Astrocyte of the hippocampus (primary cell): ENCODE data around the gene FOXM1.

ENCODE experiments used
- DNase-seq: peaks from one replicate; pipeline ENCODE4 v3.0.0; 2011; ENCODE audit warnings: low read depth, low spot score

The FOXM1 gene

DNA sequence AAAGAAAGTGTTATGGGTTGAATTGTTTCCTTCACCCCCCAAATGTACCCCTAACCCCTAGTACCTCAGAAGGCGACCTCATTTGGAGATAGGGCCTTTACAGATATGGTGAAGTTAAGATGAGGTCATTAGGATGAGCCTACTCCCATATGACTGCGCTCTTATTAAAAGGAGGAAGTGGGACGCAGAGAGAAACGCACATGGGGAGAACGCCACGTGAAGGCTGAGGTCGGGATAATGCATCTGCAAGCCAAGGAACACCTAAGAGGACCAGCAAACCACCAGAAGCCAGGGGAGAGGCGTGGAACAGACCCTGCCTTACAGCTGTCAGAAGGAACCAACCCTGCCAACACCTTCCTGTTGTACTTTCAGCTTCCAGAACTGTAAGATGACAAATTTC lies 40.4 kb downstream of the FOXM1 start:
- DNase-seq: no peak

DNA sequence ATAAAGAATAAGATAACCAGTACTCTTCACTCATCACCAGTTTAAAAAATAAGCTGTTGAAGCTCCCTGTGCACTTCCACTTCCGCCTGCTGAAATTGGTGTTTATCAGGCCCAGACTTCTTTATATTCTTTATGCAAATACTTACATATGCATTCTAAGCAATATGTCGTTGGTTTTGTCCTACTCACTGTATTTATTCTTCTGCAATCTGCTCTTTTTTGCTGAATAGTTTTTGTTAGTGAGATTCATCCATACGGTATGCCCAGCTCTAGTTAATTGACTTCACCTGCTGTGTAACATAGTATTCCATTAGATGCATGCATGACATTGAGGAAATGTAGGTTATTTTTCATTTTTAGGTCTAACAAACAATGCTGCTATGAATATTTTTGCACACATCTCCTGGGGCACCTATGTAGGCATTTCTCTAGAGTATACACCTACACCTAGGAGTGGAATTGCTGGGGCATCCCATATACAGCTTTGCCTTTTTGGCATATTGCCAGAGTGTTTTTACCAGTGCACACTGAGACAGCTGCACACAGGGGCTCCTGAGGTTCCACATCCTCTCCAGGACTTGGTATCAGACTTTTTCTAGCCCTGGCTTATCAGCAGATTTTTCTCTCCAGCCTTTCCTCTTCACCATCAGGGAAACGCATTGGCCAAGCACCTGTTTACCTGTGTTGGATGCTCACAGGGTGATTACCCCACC lies 41.1 kb downstream of the FOXM1 start:
- no peak for DNase-seq

DNA sequence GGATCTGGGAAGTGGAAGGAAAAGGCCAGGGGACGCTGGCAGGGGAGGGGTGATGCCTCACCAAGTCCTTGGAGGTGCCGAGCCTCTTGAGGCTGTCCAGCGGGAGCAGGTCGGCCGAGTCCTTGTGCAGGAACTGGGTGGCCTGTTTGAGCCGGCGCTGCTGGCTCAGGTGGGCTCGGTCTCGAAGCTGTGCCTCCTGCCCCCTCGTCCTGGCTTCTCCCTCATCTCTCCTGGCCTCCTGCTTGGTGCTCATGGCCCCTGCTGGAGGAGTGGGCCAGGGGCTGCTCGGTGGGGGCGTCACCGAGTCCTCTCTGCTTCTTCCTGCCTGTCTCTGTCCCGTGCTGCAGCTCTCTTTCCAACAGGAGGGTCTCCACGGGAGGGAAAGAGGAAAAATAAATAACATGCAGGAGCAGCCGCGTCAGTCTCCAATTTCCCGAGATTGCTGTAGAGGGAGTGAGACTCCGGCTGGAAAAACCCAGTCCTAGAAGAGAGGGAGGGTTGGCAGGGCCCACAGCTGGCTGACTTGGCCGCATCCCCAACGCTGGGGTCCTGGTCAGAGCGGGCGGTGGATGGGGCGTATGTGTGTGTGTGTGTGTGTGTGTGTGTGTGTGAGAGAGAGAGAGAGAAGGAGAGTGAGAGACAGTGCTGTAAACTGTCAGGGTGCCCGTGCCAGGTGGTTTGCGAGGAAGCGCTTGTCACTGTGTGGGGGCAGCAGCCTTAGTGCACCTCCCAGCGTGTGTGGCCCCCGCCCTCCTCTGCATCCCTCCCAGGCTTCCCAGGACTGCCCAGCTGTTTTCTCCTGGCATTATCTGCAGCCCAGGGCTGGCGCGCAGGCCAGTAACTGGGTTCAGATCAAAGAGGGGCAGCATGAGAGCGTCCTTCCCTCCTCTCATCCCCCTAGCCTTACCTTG lies 42.1 kb downstream of the FOXM1 start, which contains the start of gene NRIP2:
NRIP2 (minus strand) TSS at position 455 of the 911 bp plus-strand sequence; CDS start at position 403, 52 bp downstream.
- peak; percentile 77 for DNase-seq

DNA sequence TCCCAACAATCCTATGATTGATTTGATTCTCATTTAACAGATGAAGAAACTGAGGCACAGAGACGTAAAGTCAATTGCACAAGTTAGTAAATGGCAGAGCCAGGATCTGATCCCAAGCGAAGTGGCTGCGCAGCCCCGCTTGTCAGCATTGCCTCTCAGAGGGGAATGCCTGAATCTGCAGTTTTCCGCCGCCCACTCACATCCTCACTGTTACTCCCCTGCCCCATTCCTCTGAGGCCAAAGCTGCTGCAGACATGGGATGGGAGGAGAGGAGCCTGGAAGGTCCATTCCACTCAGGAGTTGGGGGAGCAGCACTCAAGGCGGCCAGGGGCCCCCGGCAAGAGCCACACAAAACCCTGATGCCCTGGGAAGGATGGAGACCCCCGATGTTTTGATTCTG lies 43.2 kb downstream of the FOXM1 start:
- DNase-seq: no peak

DNA sequence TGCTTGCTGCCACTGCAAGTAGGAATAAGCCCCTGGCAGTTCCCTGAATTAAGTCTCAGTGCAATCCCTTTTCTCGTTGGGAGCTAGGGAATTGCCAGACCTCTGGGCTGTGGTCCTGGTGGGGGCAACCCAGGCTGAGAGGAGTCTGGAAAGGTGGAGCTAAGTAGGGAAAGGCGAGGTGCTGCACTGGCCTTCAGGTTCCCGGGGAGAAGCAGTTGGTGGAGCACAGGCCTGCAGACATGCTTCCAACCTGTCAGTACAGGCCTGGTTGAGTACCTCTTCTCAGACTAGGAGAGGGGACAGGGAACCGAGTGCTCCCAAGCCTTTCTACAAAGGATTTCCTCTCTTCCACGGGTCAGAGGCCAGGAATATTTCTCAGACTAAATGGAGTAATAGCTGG lies 43.6 kb downstream of the FOXM1 start:
- no peak for DNase-seq

DNA sequence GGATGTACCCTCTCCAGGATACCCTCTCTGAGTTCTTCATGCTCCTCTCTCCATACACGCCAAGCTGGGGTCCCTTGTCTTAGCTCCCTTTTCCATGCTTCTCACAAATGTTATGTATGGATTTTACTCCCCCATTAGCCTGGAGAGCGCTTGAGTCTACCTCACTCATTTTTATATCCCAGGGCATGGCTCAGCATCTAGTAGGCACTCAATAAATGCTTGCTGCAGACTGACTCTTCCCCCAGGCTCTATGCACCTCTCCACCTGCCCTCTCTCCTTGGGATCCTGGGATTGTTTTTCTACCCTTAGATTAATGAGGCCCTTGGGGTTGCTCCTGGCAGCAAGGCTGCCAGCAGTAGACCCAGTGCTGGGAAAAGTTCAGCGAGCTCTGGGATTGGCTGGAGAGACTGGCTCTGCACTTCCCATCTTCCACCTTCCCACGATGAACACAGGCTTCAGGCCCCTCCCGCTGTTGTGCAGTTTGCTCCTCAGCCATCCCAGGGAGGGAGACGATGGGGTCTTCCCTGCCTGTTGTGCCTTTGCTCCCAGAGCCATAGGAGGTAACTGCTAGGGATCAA lies 44.3 kb downstream of the FOXM1 start:
- no peak for DNase-seq

DNA sequence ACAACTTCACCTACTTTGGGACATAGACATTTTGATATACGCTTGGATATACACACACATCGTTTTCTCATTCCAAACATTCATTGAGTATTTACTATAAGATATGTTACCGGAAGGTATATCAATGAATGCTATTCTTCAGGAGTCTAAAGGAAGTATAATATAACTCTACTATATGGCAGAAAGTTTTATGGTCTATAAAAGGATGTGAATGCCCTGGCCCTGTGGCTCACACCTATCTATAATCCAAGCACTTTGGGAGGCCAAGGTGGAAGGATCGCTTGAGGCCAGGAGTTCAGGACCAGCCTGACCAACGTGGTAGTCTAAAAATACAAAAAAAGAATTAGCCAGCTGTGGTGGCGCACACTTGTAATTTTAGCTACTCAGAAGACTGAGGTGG lies 47.7 kb downstream of the FOXM1 start:
- DNase-seq: no peak

DNA sequence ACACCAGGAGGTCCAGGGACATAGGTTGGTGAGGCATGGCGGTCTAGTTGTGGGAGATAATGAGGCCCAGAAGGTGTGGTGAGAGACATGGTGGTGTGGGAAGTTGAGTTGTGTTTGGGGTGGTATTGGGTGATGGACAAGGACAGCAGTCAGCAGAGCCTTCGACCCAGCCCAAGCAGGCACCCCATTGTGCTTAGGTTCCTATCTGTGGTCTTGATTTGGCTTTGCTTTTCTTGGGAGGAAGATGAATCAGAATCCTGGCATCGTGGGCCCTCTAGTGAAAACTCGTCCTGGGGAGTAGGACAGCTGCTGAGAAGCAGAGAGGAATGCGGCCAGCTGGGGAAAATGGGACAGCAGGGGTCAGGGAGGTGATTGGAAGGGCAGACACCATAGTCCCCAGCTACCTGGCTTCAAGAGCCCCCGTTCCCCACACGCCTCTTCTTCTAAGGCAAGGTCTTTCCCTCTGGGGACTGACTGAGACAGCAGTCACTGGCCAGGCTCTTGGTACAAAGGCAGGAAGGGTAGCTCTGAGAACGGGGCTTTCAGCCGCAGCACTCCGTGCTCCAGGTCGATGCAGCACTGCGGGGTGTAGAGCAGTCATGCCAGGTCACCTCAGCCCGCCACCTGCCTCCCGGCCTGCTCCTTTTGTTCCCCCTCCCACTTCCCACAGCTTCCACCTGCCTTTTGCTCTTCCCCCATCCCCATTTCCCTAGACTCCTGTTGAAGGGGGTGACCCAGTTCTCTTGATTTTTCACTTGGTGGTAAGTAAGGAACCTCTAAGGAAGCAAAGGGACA lies 50.1 kb downstream of the FOXM1 start:
- DNase-seq: no peak

DNA sequence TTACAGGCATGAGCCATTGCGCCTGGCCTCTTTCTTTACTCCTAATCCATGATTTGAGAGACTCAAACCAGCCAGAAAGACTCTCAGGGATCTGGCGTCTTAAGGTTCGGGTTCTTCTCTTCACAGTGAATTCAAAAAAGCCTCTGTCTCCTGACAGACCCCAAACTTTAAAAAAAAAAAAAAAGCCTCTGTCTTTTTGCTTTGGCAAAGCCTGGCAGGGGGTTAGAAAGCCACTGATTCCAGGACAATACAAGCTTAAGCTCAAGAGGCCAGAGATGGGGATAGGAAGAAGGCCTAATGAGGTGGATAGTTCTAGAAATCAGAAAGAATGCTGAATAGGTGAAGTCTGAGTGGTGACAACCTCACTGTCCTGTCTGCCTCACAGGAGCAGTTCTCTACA lies 50.9 kb downstream of the FOXM1 start:
- DNase-seq: no peak

DNA sequence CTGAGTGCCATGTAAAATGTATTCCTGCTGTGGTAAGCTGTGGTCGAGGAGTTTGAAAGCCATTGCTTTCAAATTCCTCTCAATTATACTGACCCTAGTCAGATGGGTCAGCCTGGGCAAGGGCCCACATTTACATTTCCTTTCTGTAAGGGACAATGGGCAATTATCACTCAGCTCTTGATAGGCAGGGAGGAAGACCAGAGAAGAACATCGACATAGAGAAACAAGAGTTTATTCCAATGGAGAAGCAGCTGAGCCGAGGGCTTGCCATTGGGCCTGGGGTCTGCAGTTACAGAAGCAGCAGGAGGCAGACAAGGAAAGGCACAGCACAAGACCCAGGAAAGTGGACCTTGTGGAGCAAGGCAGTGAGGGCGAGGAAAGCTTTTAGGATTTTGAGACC lies 51.8 kb downstream of the FOXM1 start:
- DNase-seq: no peak

DNA sequence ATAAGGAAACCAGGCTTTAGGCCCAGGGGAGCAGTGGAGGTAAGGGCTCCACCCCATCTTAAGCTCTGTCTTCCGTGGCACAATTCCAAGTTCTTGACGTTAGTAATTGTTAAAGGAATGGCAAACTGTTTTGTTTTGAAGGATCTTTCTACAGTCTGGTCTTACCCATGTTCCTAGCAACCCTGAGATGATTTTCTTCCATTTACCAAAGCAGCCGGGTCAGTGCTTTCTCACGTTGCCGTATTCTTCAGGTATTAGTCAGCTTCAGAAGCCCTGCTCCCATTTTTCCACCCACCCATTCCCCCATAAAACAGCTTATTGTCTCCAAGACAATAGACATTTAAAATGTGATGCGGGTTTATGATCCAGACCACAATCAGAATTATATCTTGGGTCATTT lies 52.4 kb downstream of the FOXM1 start:
- peak; percentile 23 for DNase-seq

DNA sequence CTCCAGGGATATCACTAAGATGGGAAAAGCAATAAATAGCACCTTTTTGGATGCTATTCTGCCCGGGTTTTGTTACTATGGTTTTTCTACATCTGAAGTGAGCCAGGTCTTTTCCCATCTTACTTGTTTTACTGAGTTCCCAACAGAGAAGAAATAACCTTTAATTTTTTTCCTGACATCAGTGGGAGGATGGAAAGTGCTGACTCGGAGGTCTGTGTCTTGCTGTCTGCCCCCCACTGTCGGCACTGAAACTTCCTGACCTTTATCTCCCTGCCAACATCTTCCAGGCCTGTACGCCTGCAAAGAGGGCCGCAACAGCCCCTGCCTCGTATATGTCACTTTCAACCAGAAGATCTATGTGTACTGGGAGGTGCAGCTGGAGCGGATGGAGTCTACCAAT lies 53.5 kb downstream of the FOXM1 start:
- no peak for DNase-seq

DNA sequence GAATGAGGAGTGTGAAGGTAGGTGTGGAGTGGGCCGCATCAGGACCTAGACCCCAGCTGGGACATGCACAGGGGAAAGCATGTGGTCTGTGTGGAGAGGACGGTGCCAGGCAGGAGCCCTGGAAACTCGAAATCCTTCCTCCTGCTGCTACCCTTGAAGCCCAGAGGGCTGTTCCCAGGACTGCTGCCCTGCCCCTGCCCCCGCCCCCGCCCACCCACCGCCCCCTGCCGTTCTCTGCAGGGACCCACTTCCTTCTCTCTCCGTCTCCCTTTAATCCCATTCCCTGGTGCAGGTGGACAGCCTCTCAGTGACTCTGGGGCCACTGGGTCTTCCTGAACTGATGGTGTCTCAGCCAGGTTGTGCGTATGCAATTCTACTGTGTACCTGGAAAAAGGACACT lies 56.5 kb downstream of the FOXM1 start:
- no peak for DNase-seq

DNA sequence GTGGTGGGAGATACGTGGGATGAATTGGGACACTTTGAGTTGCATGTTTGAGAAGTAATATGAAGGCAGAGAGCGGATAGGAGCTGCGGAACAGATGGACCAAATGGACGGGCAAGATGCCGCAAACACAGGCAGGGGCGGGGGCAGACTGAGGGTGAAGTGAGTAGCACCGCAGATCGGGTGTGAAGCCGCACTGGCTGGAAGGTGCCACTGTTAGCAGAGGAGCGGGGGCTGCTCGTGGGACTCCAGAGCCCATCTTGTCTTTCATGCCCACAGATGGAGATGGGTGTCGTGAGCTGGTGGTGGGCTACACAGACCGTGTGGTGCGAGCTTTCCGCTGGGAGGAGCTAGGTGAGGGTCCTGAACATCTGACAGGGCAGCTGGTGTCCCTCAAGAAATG lies 57.2 kb downstream of the FOXM1 start:
- no peak for DNase-seq

DNA sequence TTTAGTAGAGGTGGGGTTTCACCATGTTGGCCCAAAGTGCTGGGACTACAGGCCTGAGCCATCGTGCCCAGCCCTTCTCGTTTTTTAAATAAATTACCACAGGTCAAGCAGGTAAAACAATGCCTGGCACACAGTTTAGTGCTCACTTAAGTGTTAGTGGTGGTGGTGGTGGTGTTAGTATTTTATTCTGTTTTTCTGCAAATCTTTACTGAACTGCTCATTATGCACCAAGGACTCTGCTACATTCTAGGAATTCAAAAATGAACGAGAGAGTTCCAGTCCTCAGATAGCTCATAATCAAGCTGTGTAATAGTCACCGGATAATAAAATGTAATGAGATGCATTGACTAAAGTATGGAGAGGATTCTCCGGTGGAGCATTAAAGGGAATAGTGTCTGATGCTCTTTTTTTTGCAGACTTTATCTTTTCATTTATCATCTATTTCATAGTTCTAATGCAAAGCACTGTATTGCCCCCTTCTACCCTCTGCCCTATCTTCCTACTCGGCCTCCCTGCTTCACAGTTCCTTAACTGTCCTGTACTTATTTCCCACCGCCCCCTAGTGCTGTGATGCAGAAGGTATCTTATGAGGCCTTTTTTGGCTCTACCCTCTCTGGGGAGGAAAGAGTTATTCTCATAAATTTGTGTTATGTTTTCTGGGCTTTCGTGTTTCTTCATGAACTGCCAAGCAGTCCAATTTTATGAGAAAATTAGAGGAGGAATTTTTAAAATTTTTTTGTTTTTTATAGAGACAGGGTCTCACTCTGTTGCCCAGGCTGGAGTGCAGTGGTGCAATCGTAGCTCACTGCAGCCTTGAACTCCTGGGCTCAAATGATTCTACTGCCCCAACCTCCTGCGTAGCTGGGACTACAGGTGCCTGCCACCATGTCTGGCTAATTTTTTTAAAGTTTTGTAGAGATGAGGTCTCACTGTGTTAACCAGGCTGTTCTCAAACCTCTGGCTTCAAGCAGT lies 63.5 kb downstream of the FOXM1 start:
- DNase-seq: peak; percentile 74

DNA sequence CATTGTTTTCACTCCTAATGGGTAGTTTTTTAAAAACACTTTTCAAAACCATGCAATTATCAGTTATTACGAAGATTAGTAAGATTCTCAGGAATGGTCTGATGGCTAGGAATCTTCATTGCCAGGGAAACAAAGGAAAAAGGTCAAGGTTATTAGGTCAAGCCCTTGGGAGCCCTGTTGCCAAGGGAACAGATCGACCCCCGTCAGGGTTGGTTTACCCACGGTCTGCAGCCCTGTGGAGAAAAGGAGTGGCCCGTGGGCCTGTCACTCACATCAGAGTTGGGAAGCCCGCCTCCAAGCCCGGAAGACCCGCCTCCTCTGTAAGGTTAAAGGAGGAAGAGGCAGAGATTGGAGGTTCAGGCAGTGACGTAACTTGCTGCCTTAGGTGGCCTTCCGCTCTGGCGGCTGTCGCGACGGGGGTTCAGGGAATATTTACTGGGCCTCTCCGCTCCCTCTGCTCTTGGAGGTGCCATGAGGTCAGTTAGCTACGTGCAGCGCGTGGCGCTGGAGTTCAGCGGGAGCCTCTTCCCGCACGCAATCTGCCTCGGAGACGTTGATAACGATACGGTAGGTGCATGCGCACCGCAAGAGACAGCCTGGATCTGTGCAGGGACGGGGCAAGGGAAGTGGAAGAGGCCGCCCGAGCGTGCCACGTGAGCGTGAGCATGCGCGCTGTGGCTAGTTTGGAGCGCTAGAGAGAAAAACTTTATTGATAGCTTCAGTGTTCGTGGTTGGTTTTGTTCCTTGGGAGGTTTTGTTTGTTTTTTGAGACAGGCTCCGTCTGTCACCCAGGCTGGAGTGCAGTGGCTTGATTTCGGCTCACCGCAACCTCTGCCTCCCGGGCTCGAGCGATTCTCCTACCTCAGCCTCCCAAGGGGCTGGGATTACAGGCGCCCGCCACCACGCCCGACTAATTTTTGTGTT lies 64.4 kb downstream of the FOXM1 start, which contains the start of gene ITFG2:
ITFG2 (plus strand) TSS at position 379 of the 924 bp plus-strand sequence; CDS start at position 472, 93 bp downstream.
- DNase-seq: peak; percentile 99

DNA sequence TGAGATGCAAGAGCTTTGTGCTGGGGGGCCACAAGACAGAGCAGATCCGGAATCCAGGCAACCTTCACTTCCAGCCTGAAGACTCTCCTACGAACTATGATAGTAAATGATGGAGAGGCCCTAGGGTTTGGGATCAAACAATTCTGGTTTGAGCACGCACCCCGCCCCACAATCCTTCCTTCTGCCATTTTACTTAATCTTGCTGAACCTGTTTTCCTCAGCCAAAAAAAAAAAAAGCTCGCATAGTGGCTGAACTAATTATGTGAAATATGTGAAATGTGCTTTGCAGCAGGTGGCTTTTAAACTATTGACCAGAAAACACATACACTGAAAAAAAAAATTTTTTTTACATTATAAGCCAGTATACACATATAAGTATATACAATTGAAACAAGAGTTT lies 65.2 kb downstream of the FOXM1 start:
- no peak for DNase-seq
